ENCODE data around the gene WNK2.

- TF ChIP-seq POLR2A (IDR thresholded peaks at IDR 0.05) (no peak), CTCF (IDR thresholded peaks at IDR 0.05) (no peak)
Measured at GRCh38 chr9:93231716-93232115, 47.8 kb downstream of the WNK2 start.

All from adrenal gland (tissue), 5 donors.